Measurements from ENCODE around the gene PHACTR1. TPM values are rescaled to one million over a fixed set of nuclear protein-coding genes. Genes with fewer than 3 reads are reported as not detected.

Gene PHACTR1
- total RNA-seq, 1 experiment from 2014 or later = 0.05 TPM

DNA sequence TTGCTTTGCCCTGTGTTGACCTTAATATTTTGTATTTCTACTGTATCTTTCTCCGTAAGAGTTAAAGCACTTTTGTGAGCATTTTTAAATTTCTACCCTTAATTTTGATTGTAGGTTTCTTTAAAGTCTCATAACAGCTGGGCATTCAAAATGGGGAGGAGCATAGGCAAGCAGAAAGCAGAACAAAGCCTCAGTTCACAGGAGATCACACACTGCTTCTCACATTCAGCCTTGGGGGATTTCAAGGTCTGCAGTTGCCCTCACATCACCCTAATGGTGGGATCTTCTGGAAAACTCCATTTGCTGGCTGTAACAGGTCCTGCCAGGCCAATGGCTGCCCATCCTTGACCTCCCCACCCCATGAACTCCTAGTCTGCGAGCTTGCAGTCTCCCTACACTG is 292.9 kb downstream of the PHACTR1 start:
- Histone ChIP-seq H3K27ac (ENCODE audit: low read length) (no peak overlapping the region), H3K4me3 (ENCODE audit: low read depth in 2 of 2, low read length in 2 of 2) (no peak overlapping the region), H3K27me3 (ENCODE audit: control insufficient read depth, insufficient read depth, low read length) (peaks cover 39% of the 10 kb centered on the region), H3K4me1 (ENCODE audit: control insufficient read depth, insufficient read depth, low read length) (peaks cover 4% of the 10 kb centered on the region; the same call in 1 of the 2 replicates), H3K9me3 (ENCODE audit: control insufficient read depth, insufficient read depth, low read depth, low read length) (no peaks in the 10 kb centered on the region), H3K36me3 (ENCODE audit: control insufficient read depth, insufficient read depth, low read length) (no peaks in the 10 kb centered on the region)
- TF ChIP-seq SIN3A (IDR thresholded peaks at IDR 0.05; ENCODE audit: borderline replicate concordance, insufficient read depth, low read depth, low read length) (no peak), POLR2AphosphoS5 (IDR thresholded peaks at IDR 0.05; ENCODE audit: low read depth, low read length) (no peak), TCF7L2 (IDR thresholded peaks at IDR 0.05; ENCODE audit: low read depth, low read length) (no peak)
- TF ChIP-seq, protein P1, sequence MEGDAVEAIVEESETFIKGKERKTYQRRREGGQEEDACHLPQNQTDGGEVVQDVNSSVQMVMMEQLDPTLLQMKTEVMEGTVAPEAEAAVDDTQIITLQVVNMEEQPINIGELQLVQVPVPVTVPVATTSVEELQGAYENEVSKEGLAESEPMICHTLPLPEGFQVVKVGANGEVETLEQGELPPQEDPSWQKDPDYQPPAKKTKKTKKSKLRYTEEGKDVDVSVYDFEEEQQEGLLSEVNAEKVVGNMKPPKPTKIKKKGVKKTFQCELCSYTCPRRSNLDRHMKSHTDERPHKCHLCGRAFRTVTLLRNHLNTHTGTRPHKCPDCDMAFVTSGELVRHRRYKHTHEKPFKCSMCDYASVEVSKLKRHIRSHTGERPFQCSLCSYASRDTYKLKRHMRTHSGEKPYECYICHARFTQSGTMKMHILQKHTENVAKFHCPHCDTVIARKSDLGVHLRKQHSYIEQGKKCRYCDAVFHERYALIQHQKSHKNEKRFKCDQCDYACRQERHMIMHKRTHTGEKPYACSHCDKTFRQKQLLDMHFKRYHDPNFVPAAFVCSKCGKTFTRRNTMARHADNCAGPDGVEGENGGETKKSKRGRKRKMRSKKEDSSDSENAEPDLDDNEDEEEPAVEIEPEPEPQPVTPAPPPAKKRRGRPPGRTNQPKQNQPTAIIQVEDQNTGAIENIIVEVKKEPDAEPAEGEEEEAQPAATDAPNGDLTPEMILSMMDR (IDR thresholded peaks at IDR 0.05) = no peak
- TF ChIP-seq, protein P2, sequence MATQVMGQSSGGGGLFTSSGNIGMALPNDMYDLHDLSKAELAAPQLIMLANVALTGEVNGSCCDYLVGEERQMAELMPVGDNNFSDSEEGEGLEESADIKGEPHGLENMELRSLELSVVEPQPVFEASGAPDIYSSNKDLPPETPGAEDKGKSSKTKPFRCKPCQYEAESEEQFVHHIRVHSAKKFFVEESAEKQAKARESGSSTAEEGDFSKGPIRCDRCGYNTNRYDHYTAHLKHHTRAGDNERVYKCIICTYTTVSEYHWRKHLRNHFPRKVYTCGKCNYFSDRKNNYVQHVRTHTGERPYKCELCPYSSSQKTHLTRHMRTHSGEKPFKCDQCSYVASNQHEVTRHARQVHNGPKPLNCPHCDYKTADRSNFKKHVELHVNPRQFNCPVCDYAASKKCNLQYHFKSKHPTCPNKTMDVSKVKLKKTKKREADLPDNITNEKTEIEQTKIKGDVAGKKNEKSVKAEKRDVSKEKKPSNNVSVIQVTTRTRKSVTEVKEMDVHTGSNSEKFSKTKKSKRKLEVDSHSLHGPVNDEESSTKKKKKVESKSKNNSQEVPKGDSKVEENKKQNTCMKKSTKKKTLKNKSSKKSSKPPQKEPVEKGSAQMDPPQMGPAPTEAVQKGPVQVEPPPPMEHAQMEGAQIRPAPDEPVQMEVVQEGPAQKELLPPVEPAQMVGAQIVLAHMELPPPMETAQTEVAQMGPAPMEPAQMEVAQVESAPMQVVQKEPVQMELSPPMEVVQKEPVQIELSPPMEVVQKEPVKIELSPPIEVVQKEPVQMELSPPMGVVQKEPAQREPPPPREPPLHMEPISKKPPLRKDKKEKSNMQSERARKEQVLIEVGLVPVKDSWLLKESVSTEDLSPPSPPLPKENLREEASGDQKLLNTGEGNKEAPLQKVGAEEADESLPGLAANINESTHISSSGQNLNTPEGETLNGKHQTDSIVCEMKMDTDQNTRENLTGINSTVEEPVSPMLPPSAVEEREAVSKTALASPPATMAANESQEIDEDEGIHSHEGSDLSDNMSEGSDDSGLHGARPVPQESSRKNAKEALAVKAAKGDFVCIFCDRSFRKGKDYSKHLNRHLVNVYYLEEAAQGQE (IDR thresholded peaks at IDR 0.05; ENCODE audit: insufficient read depth in 1 of 2, low read depth in 2 of 2, low read length in 1 of 2) = no peak
- in situ Hi-C loops (cut with HindIII; ENCODE audit: low pct_unique_long_range_greater_than_20kb, low sequenced_read_pairs) = no loop called here
- ChIA-PET CTCF (no interaction called here), POLR2A (no interaction called here)
- BruUV-seq (replicated peaks) = no TSS peak
- DNase-seq (ENCODE audit: low read depth, low spot score) = no peak
- intact Hi-C loops (cut with micrococcal nuclease; ENCODE audit: unreplicated experiment) = no loop called here
- ATAC-seq = no peak

DNA sequence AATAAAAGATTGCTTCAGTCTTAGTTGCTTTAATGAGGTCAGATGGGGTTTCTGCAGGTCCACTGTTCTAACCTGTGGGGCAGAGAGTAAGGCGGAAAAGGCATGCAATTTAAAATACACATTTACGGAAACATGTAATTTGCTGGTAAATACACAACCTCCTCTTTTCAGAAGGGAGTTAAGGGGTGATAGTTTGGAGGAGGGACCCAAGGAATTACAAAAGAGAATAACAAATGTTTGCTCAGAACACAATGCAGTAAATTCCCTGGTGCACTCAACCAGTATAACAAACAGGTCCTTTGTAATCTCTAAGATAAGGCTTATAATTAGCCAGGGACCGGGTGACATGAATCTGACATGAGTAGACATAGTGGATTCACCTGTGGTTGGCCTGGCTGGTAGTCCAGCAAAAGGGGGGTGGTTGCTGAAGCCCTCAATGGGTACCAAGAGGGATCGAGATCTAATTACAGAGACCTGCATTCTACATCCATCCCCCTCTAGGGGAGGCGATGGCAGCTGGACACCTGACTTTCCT is 295.1 kb downstream of the PHACTR1 start:
- no peak for TF ChIP-seq SIN3A (IDR thresholded peaks at IDR 0.05; ENCODE audit: borderline replicate concordance, insufficient read depth, low read depth, low read length)
- TF ChIP-seq, protein P2 (IDR thresholded peaks at IDR 0.05; ENCODE audit: insufficient read depth in 1 of 2, low read depth in 2 of 2, low read length in 1 of 2) = no peak
- no peak for TF ChIP-seq TCF7L2 (IDR thresholded peaks at IDR 0.05; ENCODE audit: low read depth, low read length)
- TF ChIP-seq POLR2AphosphoS5 (IDR thresholded peaks at IDR 0.05; ENCODE audit: low read depth, low read length) = no peak
- TF ChIP-seq, protein P1 (IDR thresholded peaks at IDR 0.05) = no peak
- H3K27me3 ChIP-seq (ENCODE audit: control insufficient read depth, insufficient read depth, low read length) = peaks cover 55% of the 10 kb centered on the region
- H3K9me3 ChIP-seq (ENCODE audit: control insufficient read depth, insufficient read depth, low read depth, low read length) = no peaks in the 10 kb centered on the region
- no peak overlapping the region for H3K4me3 ChIP-seq (ENCODE audit: low read depth in 2 of 2, low read length in 2 of 2)
- peaks cover 8% of the 10 kb centered on the region for H3K4me1 ChIP-seq (ENCODE audit: control insufficient read depth, insufficient read depth, low read length)
- no peak overlapping the region for H3K27ac ChIP-seq (ENCODE audit: low read length)
- ATAC-seq (no peak), DNase-seq (ENCODE audit: low read depth, low spot score) (no peak)
- BruUV-seq (replicated peaks) = no TSS peak
- CTCF ChIA-PET = no interaction called here
- POLR2A ChIA-PET = no interaction called here
- intact Hi-C loops (cut with micrococcal nuclease; ENCODE audit: unreplicated experiment) (no loop called here), in situ Hi-C loops (cut with HindIII; ENCODE audit: low pct_unique_long_range_greater_than_20kb, low sequenced_read_pairs) (no loop called here)
- no peaks in the 10 kb centered on the region for H3K36me3 ChIP-seq (ENCODE audit: control insufficient read depth, insufficient read depth, low read length)
